H9 (cell line): ENCODE results near the gene RSPH4A. TPM values are rescaled to one million over a fixed set of nuclear protein-coding genes. Genes with fewer than 3 reads are reported as not detected.

Source experiments
- DNase-seq: peaks from one replicate; pipeline ENCODE4 v3.0.0-alpha.2; 2017
- H2AFZ ChIP-seq: one replicate; pipeline ENCODE4 v1.6.1; 2013; ENCODE audit warnings: mild to moderate bottlenecking, low read length, control low read depth, moderate library complexity
- H2AK5ac ChIP-seq: 2 replicates; pipeline ENCODE4 v1.6.1; 2013; ENCODE audit warnings: low read length, control low read depth, mixed read lengths; ENCODE audit not compliant: insufficient read length
- H2BK120ac ChIP-seq: one replicate; pipeline ENCODE4 v1.6.1; 2013; ENCODE audit warnings: low read depth, mild to moderate bottlenecking, low read length, control low read depth, inconsistent platforms; ENCODE audit not compliant: poor library complexity, severe bottlenecking
- H2BK12ac ChIP-seq: 2 replicates; pipeline ENCODE4 v1.6.1; 2013; ENCODE audit warnings: low read length, control low read depth, mixed read lengths, low read depth; ENCODE audit not compliant: insufficient read length
- H2BK15ac ChIP-seq: 2 replicates; pipeline ENCODE4 v1.6.1; 2013; ENCODE audit warnings: low read depth, low read length, control low read depth
- H2BK20ac ChIP-seq: one replicate; pipeline ENCODE4 v1.6.1; 2013; ENCODE audit warnings: low read depth, mild to moderate bottlenecking, low read length, control low read depth, inconsistent platforms; ENCODE audit not compliant: poor library complexity, severe bottlenecking
- H2BK5ac ChIP-seq: 2 replicates; pipeline ENCODE4 v1.6.1; 2013; ENCODE audit warnings: low read length, control low read depth, mixed read lengths; ENCODE audit not compliant: insufficient read length
- H3K14ac ChIP-seq: 2 replicates; pipeline ENCODE4 v1.6.1; 2013; ENCODE audit warnings: low read length, control low read depth; ENCODE audit not compliant: insufficient read depth
- H3K18ac ChIP-seq: 2 replicates; pipeline ENCODE4 v1.6.1; 2013; ENCODE audit warnings: low read depth, mild to moderate bottlenecking, mixed read lengths, low read length, control low read depth; ENCODE audit not compliant: insufficient read length
- H3K23ac ChIP-seq: 2 replicates; pipeline ENCODE4 v1.6.1; 2013; ENCODE audit warnings: low read length, control low read depth, mixed read lengths, low read depth; ENCODE audit not compliant: insufficient read length
- H3K23me2 ChIP-seq: 2 replicates; pipeline ENCODE4 v1.6.1; 2013; ENCODE audit warnings: low read depth, mild to moderate bottlenecking, mixed read lengths, low read length, control low read depth; ENCODE audit not compliant: insufficient read length, poor library complexity, severe bottlenecking
- H3K27ac ChIP-seq: 2 replicates; pipeline ENCODE4 v1.5.1; 2013; ENCODE audit warnings: low read length, control low read depth, mixed read lengths, low read depth; ENCODE audit not compliant: insufficient read length
- H3K27me3 ChIP-seq: 2 replicates; pipeline ENCODE4 v1.6.1; 2013; ENCODE audit warnings: low read length, control low read depth, inconsistent platforms; ENCODE audit not compliant: insufficient read depth
- H3K4ac ChIP-seq: 2 replicates; pipeline ENCODE4 v1.6.1; 2013; ENCODE audit warnings: low read depth, mild to moderate bottlenecking, control low read depth, inconsistent platforms, low read length, moderate library complexity
- H3K4me1 ChIP-seq: 2 replicates; pipeline ENCODE4 v1.6.1; 2013; ENCODE audit warnings: low read length, control low read depth, inconsistent platforms; ENCODE audit not compliant: insufficient read depth
- H3K4me2 ChIP-seq: 2 replicates; pipeline ENCODE4 v1.6.1; 2013; ENCODE audit warnings: low read length, control low read depth, mixed read lengths; ENCODE audit not compliant: insufficient read length, insufficient read depth
- H3K56ac ChIP-seq: 2 replicates; pipeline ENCODE4 v1.6.1; 2013; ENCODE audit warnings: low read depth, mild to moderate bottlenecking, mixed read lengths, low read length, control low read depth; ENCODE audit not compliant: insufficient read length
- H3K79me1 ChIP-seq: 2 replicates; pipeline ENCODE4 v1.6.1; 2013; ENCODE audit warnings: low read depth, mild to moderate bottlenecking, moderate library complexity, low read length, control low read depth, inconsistent platforms; ENCODE audit not compliant: insufficient read depth, poor library complexity, severe bottlenecking
- H3K79me2 ChIP-seq: 2 replicates; pipeline ENCODE4 v1.6.1; 2013; ENCODE audit warnings: low read length, control low read depth, inconsistent platforms; ENCODE audit not compliant: insufficient read depth
- H3K9ac ChIP-seq: 2 replicates; pipeline ENCODE4 v1.6.1; 2013; ENCODE audit warnings: low read length, control low read depth, mixed read lengths; ENCODE audit not compliant: insufficient read length; ENCODE audit errors: extremely low read depth
- H3K9me3 ChIP-seq: one replicate; pipeline ENCODE4 v1.6.1; 2013; ENCODE audit warnings: low read depth, low read length, inconsistent platforms; ENCODE audit not compliant: control insufficient read depth
- H3T11ph ChIP-seq: one replicate; pipeline ENCODE4 v1.6.1; 2013; ENCODE audit warnings: mild to moderate bottlenecking, low read length, control low read depth, inconsistent platforms
- H4K20me1 ChIP-seq: one replicate; pipeline ENCODE4 v1.6.1; 2013; ENCODE audit not compliant: control insufficient read depth, insufficient read length, insufficient read depth
- H4K5ac ChIP-seq: 2 replicates; pipeline ENCODE4 v1.6.1; 2013; ENCODE audit warnings: low read depth, mild to moderate bottlenecking, mixed read lengths, low read length, control low read depth; ENCODE audit not compliant: insufficient read length
- H4K8ac ChIP-seq: replicated peaks from 2 replicates; pipeline ENCODE4 v1.6.1; 2013; ENCODE audit warnings: low read length, control low read depth, mixed read lengths, low read depth; ENCODE audit not compliant: insufficient read length
- H4K91ac ChIP-seq: 2 replicates; pipeline ENCODE4 v1.6.1; 2013; ENCODE audit warnings: low read depth, mild to moderate bottlenecking, moderate library complexity, mixed read lengths, low read length, control low read depth; ENCODE audit not compliant: insufficient read length
- H3K27ac Mint-ChIP-seq, 3 experiments: 2 replicates in 2 of 3; 3 replicates in 1 of 3; pipeline ENCODE4 v1.8.0; 2020 to 2021; ENCODE audit warnings: mixed read lengths in 3 of 3, mild to moderate bottlenecking in 1 of 3, moderate library complexity in 1 of 3
- H3K27me3 Mint-ChIP-seq: 2 replicates; pipeline ENCODE4 v1.8.0; 2021; ENCODE audit warnings: low read depth, mild to moderate bottlenecking, moderate library complexity, mixed read lengths
- H3K36me3 Mint-ChIP-seq, 3 experiments: 2 replicates in 2 of 3; 3 replicates in 1 of 3; pipeline ENCODE4 v1.8.0; 2020 to 2021; ENCODE audit warnings: low read depth in 3 of 3, mixed read lengths in 3 of 3; ENCODE audit not compliant: insufficient read depth in 1 of 3
- H3K4me1 Mint-ChIP-seq, 2 experiments: 2 replicates each; pipeline ENCODE4 v1.8.0; 2020; ENCODE audit warnings: mixed read lengths in 2 of 2
- H3K4me3 Mint-ChIP-seq, 2 experiments: 2 replicates in 1 of 2; 3 replicates in 1 of 2; pipeline ENCODE4 v1.8.0; 2020 to 2021; ENCODE audit warnings: mild to moderate bottlenecking in 2 of 2, mixed read lengths in 2 of 2, moderate library complexity in 1 of 2
- H3K9me3 Mint-ChIP-seq, 2 experiments: 2 replicates in 1 of 2; 3 replicates in 1 of 2; pipeline ENCODE4 v1.8.0; 2020; ENCODE audit warnings: mild to moderate bottlenecking in 2 of 2, mixed read lengths in 2 of 2, moderate library complexity in 1 of 2
- WGBS: extraction: QIAGEN DNeasy Blood & Tissue Kit; methylation state at CpG from one replicate; pipeline ENCODE4 v1.1.7; 2013; ENCODE audit warnings: missing lambda C conversion rate, low lambda C conversion rate, mixed read lengths; ENCODE audit not compliant: insufficient read length; ENCODE audit errors: extremely low coverage; 5-methylcytosine and 5-hydroxymethylcytosine counted together
- total RNA-seq: library from RNA; stranded (reverse); gene quantifications from 2 replicates; pipeline ENCODE4 v1.2.1, GENCODE V29; 2021
- TF ChIP-seq, protein P1 (sequence below): fragments of 200-600 bp; sonication (generic); conservative IDR thresholded peaks from 3 replicates; pipeline ENCODE4 v1.8.0; 2021; ENCODE audit warnings: antibody characterized with exemption, mild to moderate bottlenecking

The RSPH4A gene
- total RNA-seq, 1 experiment from 2014 or later, result 0.31 TPM

DNA sequence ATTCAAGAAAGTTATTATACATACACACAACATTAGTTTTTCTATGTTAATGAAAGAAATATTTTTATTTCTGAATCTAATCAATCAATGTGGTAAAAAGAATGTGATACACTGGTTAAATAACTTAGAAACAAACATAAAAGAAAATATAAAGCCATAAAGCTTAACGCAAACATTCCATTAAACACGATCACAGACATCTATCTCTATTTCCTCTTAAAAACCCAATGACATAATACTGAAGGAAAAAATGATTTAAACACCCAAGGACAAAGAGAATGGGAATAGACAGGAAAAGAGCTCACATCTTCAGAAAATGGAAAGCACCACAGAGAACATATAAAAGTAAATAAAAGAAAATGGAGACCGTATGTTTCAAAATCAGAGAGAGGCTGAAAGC is 32.9 kb downstream of the RSPH4A start:
- WGBS, result no CpG with 5 or more reads among the region's 3 CpGs
- no peak overlapping the region for H3K14ac ChIP-seq
- H3K79me1 ChIP-seq, result no peaks in the 10 kb centered on the region
- H3K27me3 ChIP-seq, result no peaks in the 10 kb centered on the region
- H3K4me2 ChIP-seq, result no peak overlapping the region
- no peaks in the 10 kb centered on the region for H3K9me3 Mint-ChIP-seq
- H3K9ac ChIP-seq, result no peak overlapping the region
- no peaks in the 10 kb centered on the region for H4K20me1 ChIP-seq
- no peak overlapping the region for H2BK5ac ChIP-seq
- H3K56ac ChIP-seq, result no peak overlapping the region
- no peak overlapping the region for H2AK5ac ChIP-seq
- H3K27ac Mint-ChIP-seq, result no peak overlapping the region; a peak in 1 of 7 replicates
- DNase-seq, result no peak
- no peaks in the 10 kb centered on the region for H3K23me2 ChIP-seq
- H2BK120ac ChIP-seq, result no peak overlapping the region
- no peak overlapping the region for H3K4me3 Mint-ChIP-seq
- no peaks in the 10 kb centered on the region for H3K79me2 ChIP-seq
- no peak overlapping the region for H2BK15ac ChIP-seq
- H4K91ac ChIP-seq, result no peak overlapping the region
- H3K27me3 Mint-ChIP-seq, result no peaks in the 10 kb centered on the region
- peaks cover 1 to 24% (median 19%) of the 10 kb centered on the region in 3 experiments; a peak in 5 of 7 replicates for H3K36me3 Mint-ChIP-seq
- no peaks in the 10 kb centered on the region for H3K4me1 ChIP-seq
- H2BK20ac ChIP-seq, result no peak overlapping the region
- H2BK12ac ChIP-seq, result no peak overlapping the region
- H4K5ac ChIP-seq, result no peak overlapping the region
- no peak overlapping the region for H3K23ac ChIP-seq
- H3K4me1 Mint-ChIP-seq, result no peaks in the 10 kb centered on the region
- H4K8ac ChIP-seq, result no peak overlapping the region
- H3T11ph ChIP-seq, result no peak overlapping the region
- TF ChIP-seq, protein P1, sequence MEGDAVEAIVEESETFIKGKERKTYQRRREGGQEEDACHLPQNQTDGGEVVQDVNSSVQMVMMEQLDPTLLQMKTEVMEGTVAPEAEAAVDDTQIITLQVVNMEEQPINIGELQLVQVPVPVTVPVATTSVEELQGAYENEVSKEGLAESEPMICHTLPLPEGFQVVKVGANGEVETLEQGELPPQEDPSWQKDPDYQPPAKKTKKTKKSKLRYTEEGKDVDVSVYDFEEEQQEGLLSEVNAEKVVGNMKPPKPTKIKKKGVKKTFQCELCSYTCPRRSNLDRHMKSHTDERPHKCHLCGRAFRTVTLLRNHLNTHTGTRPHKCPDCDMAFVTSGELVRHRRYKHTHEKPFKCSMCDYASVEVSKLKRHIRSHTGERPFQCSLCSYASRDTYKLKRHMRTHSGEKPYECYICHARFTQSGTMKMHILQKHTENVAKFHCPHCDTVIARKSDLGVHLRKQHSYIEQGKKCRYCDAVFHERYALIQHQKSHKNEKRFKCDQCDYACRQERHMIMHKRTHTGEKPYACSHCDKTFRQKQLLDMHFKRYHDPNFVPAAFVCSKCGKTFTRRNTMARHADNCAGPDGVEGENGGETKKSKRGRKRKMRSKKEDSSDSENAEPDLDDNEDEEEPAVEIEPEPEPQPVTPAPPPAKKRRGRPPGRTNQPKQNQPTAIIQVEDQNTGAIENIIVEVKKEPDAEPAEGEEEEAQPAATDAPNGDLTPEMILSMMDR, result no peak
- H3K9me3 ChIP-seq, result no peaks in the 10 kb centered on the region
- no peak overlapping the region for H2AFZ ChIP-seq
- H3K4ac ChIP-seq, result no peak overlapping the region
- no peak overlapping the region for H3K18ac ChIP-seq
- H3K27ac ChIP-seq, result no peak overlapping the region
